ENCODE measurements around the gene HMGCS2. TPM values are rescaled to one million over a fixed set of nuclear protein-coding genes. Genes with fewer than 3 reads are reported as not detected.
"Not testable (repeated sequence)": the region's sequence is repeated elsewhere in the genome, so short reads cannot be mapped to it uniquely, and the experiment has no call there.

HMGCS2 gene
- total RNA-seq, 1 donor from 2014 or later: not detected

GRCh38 chr1:119713039-119713748, 55.5 kb downstream of the HMGCS2 start:
- peak; percentile 54 for DNase-seq (ENCODE audit: low spot score)
- H4K20me1 ChIP-seq (ENCODE audit: low read depth): peaks cover 49% of the 10 kb centered on the region
- TF ChIP-seq EZH2 (IDR thresholded peaks at IDR 0.05) (no peak), EZH2phosphoT487 (IDR thresholded peaks at IDR 0.05) (no peak)
- TF ChIP-seq, protein P1, sequence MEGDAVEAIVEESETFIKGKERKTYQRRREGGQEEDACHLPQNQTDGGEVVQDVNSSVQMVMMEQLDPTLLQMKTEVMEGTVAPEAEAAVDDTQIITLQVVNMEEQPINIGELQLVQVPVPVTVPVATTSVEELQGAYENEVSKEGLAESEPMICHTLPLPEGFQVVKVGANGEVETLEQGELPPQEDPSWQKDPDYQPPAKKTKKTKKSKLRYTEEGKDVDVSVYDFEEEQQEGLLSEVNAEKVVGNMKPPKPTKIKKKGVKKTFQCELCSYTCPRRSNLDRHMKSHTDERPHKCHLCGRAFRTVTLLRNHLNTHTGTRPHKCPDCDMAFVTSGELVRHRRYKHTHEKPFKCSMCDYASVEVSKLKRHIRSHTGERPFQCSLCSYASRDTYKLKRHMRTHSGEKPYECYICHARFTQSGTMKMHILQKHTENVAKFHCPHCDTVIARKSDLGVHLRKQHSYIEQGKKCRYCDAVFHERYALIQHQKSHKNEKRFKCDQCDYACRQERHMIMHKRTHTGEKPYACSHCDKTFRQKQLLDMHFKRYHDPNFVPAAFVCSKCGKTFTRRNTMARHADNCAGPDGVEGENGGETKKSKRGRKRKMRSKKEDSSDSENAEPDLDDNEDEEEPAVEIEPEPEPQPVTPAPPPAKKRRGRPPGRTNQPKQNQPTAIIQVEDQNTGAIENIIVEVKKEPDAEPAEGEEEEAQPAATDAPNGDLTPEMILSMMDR (IDR thresholded peaks at IDR 0.05): no peak
- H3K4me3 Mint-ChIP-seq: peak overlapping the region; percentile 99
- H2AFZ ChIP-seq (replicated peaks): peak overlapping the region; percentile 18
- H3K27ac Mint-ChIP-seq: peak overlapping the region; percentile 98
- peak overlapping the region; percentile 4 for H3K9ac ChIP-seq
- H3K9me3 ChIP-seq (ENCODE audit: low read depth): no peaks in the 10 kb centered on the region
- H3K27me3 Mint-ChIP-seq (ENCODE audit: insufficient read depth, low read depth): peaks cover 4% of the 10 kb centered on the region
- peaks cover 40% of the 10 kb centered on the region for H3F3A ChIP-seq (ENCODE audit: low read depth)
- peak overlapping the region; percentile 82 for H3K4me2 ChIP-seq
- H3K9me3 Mint-ChIP-seq: no peaks in the 10 kb centered on the region
- H3K27ac ChIP-seq: peak overlapping the region; percentile 30
- peaks cover 14% of the 10 kb centered on the region for H3K36me3 Mint-ChIP-seq
- no peaks in the 10 kb centered on the region for H3K27me3 ChIP-seq
- peaks cover 33% of the 10 kb centered on the region for H3K4me1 Mint-ChIP-seq
- peaks cover 62% of the 10 kb centered on the region for H3K79me2 ChIP-seq (ENCODE audit: low read depth)
- peak overlapping the region; percentile 83 for H3K4me3 ChIP-seq
- H3K36me3 ChIP-seq: no peaks in the 10 kb centered on the region
- peaks cover 40% of the 10 kb centered on the region for H3K4me1 ChIP-seq

DNA sequence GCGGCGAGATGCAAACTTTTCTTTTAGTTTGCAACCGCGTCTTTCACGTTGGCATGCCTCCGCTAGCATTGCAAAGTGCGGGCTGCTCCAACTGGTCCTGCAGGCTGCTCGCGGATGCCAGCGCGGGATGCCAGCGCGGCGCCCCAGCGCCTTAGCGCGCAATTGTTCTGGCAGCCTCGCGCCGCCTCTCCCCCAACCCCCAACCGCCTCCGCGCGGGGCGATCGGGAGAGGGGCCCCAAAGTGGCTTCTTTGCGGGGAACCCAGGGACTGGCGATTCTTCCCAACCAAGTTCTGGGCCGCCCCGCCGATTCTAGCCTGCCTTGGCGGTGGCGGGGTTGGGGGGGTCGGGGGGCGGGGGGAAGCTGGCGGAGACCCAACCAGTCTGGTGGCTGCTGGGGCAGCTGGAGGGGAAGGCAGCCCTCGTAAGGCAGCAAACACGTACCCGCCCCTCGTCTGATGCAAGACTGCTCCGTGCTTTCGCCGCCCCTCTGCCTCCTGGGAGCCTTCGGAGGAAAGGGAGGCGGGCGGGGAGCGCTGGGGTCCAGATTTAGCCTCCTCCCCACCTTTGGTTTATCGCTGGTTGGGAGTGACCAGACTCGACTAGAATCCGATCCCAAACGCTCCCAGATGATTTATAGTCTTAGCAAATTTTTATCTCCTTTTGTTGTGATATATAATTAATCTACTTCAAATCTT, 56.2 kb downstream of the HMGCS2 start:
- Histone ChIP-seq H2AFZ (replicated peaks) (peak overlapping the region; percentile 18), H3K4me2 (peak overlapping the region; percentile 82), H3K9ac (peak overlapping the region; percentile 41), H3K79me2 (ENCODE audit: low read depth) (peaks cover 55% of the 10 kb centered on the region), H3K27ac (peak overlapping the region; percentile 30), H3F3A (ENCODE audit: low read depth) (peaks cover 40% of the 10 kb centered on the region), H3K9me3 (ENCODE audit: low read depth) (no peaks in the 10 kb centered on the region), H3K4me1 (peaks cover 38% of the 10 kb centered on the region), H4K20me1 (ENCODE audit: low read depth) (peaks cover 42% of the 10 kb centered on the region), H3K4me3 (peak overlapping the region; percentile 83), H3K27me3 (no peaks in the 10 kb centered on the region), H3K36me3 (no peaks in the 10 kb centered on the region)
- H3K4me1 Mint-ChIP-seq: peaks cover 33% of the 10 kb centered on the region
- peak overlapping the region; percentile 98 for H3K27ac Mint-ChIP-seq
- H3K4me3 Mint-ChIP-seq: peak overlapping the region; percentile 99
- TF ChIP-seq EZH2 (IDR thresholded peaks at IDR 0.05) (no peak), EZH2phosphoT487 (IDR thresholded peaks at IDR 0.05) (no peak)
- TF ChIP-seq, protein P1 (IDR thresholded peaks at IDR 0.05): no peak
- peaks cover 11% of the 10 kb centered on the region for H3K36me3 Mint-ChIP-seq
- no peaks in the 10 kb centered on the region for H3K9me3 Mint-ChIP-seq
- peaks cover 4% of the 10 kb centered on the region for H3K27me3 Mint-ChIP-seq (ENCODE audit: insufficient read depth, low read depth)
- peak; percentile 89 for DNase-seq (ENCODE audit: low spot score)

GRCh38 chr1:119711804-119712341, 56.8 kb downstream of the HMGCS2 start, which contains the start of gene PHGDH:
Gene PHGDH, plus strand, starts transcription at chr1:119711934. Its CDS starts 89 bp downstream, at chr1:119712023.
- Histone ChIP-seq H3K9ac (peak within 1 kb of the TSS; percentile 41), H3K4me3 (peak within 1 kb of the TSS; percentile 83), H3K4me1 (peaks cover 35% of the 10 kb centered on the region), H3F3A (ENCODE audit: low read depth) (peaks cover 40% of the 10 kb centered on the region), H4K20me1 (ENCODE audit: low read depth) (peaks cover 38% of the 10 kb centered on the region), H3K36me3 (no peaks in the 10 kb centered on the region), H2AFZ (replicated peaks) (peak within 1 kb of the TSS; percentile 18), H3K9me3 (ENCODE audit: low read depth) (no peaks in the 10 kb centered on the region), H3K79me2 (ENCODE audit: low read depth) (peaks cover 49% of the 10 kb centered on the region), H3K4me2 (peak within 1 kb of the TSS; percentile 82), H3K27me3 (no peaks in the 10 kb centered on the region), H3K27ac (peak within 1 kb of the TSS; percentile 30)
- peaks cover 4% of the 10 kb centered on the region for H3K27me3 Mint-ChIP-seq (ENCODE audit: insufficient read depth, low read depth)
- H3K36me3 Mint-ChIP-seq: peaks cover 10% of the 10 kb centered on the region
- peak within 1 kb of the TSS; percentile 99 for H3K4me3 Mint-ChIP-seq
- TF ChIP-seq EZH2phosphoT487 (IDR thresholded peaks at IDR 0.05) (no peak), EZH2 (IDR thresholded peaks at IDR 0.05) (no peak)
- TF ChIP-seq, protein P1 (IDR thresholded peaks at IDR 0.05): no peak
- peak; percentile 86 for DNase-seq (ENCODE audit: low spot score)
- peaks cover 2% of the 10 kb centered on the region for H3K9me3 Mint-ChIP-seq
- H3K27ac Mint-ChIP-seq: peak within 1 kb of the TSS; percentile 98
- peaks cover 33% of the 10 kb centered on the region for H3K4me1 Mint-ChIP-seq

GRCh38 chr1:119711356-119711803, 57.3 kb downstream of the HMGCS2 start:
- not testable (repeated sequence) for H3K27me3 ChIP-seq; H3K27ac ChIP-seq; H3K27me3 Mint-ChIP-seq (ENCODE audit: insufficient read depth, low read depth); DNase-seq (ENCODE audit: low spot score); H3K36me3 ChIP-seq; H3K9ac ChIP-seq; H3K36me3 Mint-ChIP-seq; H3K9me3 ChIP-seq (ENCODE audit: low read depth); H3K9me3 Mint-ChIP-seq
- Histone ChIP-seq H3K4me2 (peak overlapping the region; percentile 82), H3K79me2 (ENCODE audit: low read depth) (peaks cover 44% of the 10 kb centered on the region), H3F3A (ENCODE audit: low read depth) (peaks cover 40% of the 10 kb centered on the region), H3K4me1 (peaks cover 35% of the 10 kb centered on the region), H3K4me3 (peak overlapping the region; percentile 83), H4K20me1 (ENCODE audit: low read depth) (peaks cover 33% of the 10 kb centered on the region), H2AFZ (replicated peaks) (peak overlapping the region; percentile 7)
- Mint-ChIP-seq H3K27ac (peak overlapping the region; percentile 35), H3K4me1 (peaks cover 33% of the 10 kb centered on the region), H3K4me3 (peak overlapping the region; percentile 99)

DNA sequence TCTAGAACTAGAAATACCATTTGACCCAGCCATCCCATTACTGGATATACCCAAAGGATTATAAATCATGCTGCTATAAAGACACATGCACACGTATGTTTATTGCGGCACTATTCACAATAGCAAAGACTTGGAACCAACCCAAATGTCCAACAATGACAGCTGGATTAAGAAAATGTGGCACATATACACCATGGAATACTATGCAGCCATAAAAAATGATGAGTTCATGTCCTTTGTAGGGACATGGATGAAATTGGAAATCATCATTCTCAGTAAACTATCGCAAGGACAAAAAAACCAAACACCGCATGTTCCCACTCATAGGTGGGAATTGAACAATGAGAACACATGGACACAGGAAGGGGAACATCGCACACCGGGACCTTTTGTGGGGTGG, 62.1 kb downstream of the HMGCS2 start:
- not testable (repeated sequence) for H3K27ac ChIP-seq; H3K4me3 Mint-ChIP-seq; H2AFZ ChIP-seq (replicated peaks); H3K4me2 ChIP-seq; H3K9ac ChIP-seq; H3K27me3 ChIP-seq; H3K79me2 ChIP-seq (ENCODE audit: low read depth); H3K4me3 ChIP-seq; H4K20me1 ChIP-seq (ENCODE audit: low read depth); H3K9me3 ChIP-seq (ENCODE audit: low read depth); H3F3A ChIP-seq (ENCODE audit: low read depth); H3K36me3 ChIP-seq; H3K4me1 Mint-ChIP-seq; H3K27me3 Mint-ChIP-seq (ENCODE audit: insufficient read depth, low read depth); DNase-seq (ENCODE audit: low spot score); H3K4me1 ChIP-seq; H3K27ac Mint-ChIP-seq; H3K36me3 Mint-ChIP-seq
- peaks cover 20% of the 10 kb centered on the region for H3K9me3 Mint-ChIP-seq
